T-helper 1 cell (primary cell): Measurements from ENCODE around the gene TFRC.
"Not testable (repeated sequence)": the region's sequence is repeated elsewhere in the genome, so short reads cannot be mapped to it uniquely, and the experiment has no call there.

Experiments used
- DNase-seq, 5 donors: peaks; one replicate each; pipeline ENCODE4 v3.0.0-alpha.2; 2012 to 2020
- total RNA-seq, 4 donors: gene quantifications; one replicate each; lab custom pipeline; 2026; lab: John Stamatoyannopoulos, UW

Gene TFRC
- total RNA-seq, result 254 to 360 (median 314) reads per million in 4 donors

DNA sequence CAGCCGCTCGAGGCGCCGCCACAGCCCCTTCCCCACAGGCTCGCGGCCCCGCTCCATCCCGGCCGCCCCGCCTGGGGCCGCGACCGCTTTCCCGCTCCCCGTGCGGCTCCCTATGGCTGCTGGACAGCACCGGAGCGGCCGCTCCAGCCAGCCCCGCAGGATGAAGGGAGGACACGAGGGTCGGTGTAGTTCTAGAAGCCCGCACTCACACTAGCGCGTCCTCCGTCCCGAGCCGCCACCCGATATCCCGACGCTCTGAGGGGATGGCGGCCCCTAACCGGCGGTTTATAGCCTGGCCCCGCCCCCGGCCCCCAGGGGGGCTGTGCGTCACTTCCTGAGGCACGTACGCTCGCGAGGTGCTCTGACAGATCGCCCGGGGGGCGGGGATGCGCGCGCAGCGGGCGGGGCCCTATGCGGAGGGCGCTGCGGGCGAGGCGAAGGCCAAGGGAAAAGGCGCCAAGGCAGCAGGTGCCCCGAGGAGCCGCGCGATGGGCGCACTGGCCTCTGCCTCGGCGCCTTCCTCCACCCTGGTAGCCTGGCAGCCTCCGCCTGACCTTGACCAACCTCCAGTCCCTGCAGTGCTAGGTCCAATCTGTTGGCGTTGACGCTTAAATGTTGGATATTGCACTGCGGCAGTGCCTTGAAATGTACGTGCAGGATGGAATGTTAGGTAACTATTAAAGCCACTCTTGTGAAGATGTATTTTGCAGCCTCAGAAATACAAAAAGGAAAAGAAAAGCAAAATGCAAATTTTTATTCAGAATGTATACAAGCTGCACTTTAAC, at the start of gene TFRC:
TFRC (minus strand) TSS at position 257 of the 785 bp plus-strand sequence. CDS start 4,991 bp downstream, outside the sequence.
- DNase-seq, result peak; percentile 93 to 98 (median 95)

DNA sequence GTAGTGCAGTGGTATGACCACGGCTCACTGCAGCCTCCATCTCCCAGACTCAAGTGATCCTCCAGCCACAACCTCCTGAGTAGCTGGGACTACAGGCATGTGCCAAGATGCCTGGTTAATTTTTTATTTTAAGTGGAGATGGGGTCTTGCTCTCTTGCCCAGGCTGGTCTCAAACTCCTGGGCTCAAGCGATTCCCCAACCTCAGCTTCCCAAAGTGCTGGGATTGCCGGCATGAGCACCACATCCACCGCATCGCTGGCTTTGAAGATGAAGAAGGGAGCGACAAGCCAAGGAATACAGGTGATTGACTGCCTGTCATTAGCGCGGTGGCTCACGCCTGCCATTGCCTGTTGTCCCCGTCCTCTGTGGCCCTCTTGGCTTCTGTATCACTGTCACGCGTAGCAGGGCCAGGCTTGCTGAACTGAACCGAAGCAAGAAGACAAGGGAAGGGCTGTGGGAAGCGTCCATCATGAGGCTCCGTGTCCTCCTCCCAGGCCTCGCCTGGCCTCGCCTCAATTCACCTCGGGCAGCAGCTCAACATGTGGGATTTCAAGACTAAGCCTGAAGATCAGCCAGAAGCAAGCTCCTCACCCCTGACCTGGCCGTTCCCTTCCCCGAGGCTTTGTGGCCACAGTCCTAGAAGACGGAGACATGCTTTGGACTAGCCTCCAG, 46.4 kb upstream of the TFRC start:
- DNase-seq, result no peak

DNA sequence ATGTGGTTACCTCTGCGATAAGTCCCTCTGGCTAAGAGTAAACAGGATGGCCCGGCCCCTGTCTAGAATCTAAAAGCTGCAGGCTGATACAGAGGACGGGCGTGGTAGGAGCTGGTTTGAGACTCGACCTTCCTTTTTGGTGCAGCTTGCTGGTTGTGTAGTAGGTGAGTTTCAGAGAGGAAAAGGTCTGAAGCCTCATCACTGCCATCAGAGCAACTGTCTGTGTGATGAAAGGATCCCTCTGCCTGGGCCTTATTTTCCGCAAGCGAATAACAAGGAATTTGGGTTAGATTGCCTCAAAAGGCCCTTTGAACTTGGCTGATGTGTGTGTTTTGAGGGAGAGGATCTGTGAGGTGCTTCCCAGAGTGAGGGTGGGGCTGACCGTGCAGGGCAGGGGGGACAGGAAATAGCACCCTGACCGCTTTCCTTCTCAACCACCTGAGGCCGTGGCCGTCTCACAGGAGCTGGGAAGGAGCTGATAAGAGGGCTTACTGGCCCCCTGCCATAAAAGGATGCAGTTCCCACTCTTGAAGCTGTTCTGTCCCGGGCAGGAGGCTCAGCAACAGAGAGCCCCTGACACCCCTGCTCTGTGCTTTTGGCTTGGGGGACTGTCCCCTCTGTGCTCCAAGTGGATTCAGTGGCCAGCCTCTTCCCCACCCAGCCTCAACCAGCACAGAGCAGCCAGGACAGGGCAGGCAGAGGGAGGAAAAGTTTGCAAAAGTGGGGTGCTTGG, 45.6 kb upstream of the TFRC start:
- peak in 3 of 5 donors; percentile 17 to 71 (median 19) for DNase-seq

DNA sequence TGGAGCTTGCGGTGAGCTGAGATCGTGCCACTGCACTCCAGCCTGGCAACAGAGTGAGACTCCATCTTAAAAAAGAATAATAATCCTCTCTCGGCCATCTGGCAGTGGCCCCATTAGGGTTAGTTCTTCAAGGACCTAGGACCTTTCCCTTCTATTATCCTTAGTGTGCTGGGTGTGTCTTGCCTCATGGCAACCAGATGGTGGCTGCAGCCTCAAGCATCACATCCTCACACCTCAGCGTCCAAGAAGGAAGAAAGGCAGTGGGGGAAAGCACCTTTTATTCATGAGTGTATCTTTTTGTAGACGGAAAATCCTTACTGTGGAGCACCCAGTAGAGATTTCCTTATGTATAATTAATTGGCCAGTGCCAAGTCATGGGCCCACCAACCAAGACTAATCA, 42.7 kb upstream of the TFRC start:
- no peak for DNase-seq

DNA sequence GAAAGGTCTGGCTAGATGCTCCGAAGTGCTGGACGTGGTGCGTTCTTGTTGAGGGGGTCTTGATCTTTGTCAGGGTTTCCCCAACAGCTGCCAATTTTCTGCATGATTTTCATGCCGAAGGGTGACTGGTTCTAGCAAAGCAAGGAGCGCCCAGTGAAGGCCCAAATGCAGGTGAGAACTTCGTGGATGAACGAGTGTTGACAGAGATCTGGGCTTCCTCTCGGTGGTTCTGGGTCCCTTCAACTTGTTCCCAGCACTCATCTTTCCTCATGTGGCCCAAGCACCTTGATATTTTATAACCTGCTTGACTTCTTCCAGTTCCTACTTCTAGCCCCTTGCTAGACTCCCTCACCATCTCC, 40.8 kb upstream of the TFRC start:
- no peak for DNase-seq

DNA sequence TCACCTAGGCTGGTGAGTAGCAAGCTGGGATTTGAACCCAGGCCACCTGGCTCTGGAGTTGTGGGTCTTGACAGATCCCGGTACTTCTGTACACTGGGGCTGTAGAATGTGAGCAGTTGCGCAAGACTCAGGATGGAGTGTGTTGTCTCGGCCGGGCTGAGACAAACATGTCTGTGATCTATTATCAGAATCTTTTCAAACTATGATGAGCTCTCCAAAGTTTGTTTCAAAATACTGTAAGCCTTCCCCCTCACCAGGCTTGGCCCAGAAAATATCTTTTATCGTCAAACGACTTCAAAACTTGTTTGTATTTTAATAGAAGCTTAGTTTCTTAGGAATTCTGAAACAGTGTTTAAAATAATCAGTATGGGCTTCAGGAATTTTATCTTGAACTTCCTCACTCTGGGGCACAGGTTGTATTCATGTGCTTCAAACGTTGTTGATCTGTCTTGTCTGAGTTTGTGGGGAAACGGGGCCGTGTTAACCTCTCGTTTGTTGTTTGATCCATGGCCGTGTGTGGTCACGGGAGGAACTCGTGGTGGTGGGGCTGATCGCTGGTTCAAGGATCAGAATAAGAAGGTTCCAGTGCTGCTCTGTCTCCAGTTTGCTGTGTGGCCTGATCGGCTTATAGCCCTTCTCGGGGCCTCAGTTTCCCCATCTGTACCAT, 40.3 kb upstream of the TFRC start:
- DNase-seq, result no peak

DNA sequence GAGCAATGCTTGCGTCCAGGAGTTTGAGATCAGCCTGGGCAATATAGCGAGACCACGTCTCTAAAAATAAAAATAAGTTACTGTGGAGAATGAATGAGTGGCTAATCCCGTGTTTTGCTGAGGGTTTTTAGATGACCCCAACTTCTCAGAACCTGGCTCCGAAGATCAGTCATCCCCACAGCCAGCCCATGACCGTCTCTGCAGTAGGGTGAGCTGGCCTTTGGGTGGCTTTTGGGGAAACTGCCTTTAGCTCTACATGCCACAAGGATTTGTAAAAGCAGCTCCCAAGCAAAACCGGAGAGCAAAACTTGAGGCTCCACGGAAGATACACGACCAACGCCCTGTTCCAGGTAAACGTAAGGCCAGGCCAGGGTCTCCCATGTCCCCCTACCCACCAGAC, 39.2 kb upstream of the TFRC start:
- DNase-seq, result no peak

DNA sequence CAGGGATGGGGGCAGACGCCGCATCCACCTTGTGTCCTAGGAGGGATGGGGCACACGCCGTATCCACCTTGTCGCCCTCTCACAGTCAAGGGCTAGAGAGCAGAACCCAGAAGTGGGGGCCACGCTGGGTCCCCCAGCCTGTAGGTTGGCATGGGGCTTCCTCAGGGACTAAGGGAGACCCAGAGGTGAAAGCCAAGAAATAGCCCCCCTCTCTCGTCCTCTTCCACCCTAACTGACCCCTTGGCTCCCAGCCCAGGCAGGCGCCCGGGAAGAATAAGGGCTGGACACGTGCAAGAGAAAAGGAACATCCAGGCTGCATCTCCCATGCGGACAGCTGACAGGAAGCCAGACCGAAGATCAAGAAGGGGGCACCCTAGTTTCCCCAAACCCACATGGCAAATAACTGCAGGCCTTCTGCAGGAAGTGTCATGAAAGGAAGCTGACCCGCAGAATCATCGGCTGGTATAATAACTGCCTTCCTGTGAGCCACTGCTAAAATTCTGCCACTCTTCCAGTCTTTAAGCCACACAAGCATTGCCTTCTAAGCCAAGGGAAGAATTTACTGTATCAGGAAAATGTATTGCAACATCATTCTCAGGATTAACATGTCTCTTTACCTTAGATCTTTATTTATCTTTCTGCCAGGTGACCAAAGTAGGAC, 38.5 kb upstream of the TFRC start:
- DNase-seq, result peak in 1 of 5 donors; percentile 74

DNA sequence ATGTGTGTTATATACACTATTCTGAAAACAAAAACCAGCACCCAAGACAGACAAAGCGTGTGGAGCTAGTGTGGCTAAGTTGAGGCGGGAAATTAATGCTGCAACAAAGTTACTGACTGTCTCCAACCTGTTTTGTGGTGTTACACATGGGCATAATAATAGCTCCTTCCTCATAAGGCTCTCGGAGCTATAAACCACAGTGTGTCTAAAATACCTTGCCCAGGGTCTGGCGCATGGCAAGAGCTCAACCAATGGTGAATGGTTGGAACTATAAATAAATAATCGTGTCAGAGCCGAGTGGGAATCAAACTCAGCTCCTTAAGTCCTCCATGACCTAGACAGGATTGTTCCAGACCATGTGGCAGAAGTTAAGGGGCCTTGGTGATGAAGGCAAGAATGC, 35.9 kb upstream of the TFRC start:
- DNase-seq, result no peak

DNA sequence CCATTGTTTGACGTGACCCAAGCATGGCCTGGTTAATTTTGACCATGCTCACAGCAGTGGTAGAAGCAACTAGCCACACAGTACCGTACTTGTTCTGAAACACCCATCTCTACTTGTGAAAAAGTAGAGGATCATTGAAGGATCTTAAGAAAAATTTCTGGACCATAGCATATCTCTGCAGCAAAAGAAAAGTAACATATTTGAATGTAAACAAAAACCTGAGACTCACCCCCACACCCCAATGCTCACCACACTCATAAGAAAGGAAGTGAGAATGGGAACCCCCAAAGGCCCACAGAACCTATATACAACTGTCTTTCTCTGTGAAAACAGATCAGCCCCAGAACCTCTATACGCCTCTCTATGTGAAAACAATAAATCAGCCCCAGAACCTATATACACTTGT, 33.8 kb upstream of the TFRC start:
- peak in 1 of 5 donors; percentile 45 for DNase-seq

DNA sequence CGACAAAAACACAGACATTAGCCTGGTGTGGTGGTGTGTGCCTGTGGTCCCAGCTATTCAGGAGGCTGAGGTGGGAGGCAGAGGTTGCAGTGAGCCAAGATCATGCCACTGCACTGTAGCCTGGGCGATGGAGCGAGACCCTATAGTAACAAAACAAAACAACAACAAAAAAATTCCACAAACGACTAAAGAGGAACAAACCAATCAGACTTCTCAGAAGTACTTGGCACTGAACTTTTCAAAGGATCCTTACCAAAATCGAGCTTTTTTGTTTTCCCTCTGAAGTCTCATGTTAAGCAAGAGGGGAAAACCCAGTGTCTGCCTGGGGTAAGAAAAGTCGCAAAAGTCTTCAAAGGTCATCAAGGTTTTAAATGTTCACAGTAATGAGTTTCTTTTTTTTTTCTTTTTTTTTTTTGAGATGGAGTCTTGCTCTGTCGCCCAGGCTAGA, 30.1 kb upstream of the TFRC start:
- peak in 1 of 5 donors; percentile 59 for DNase-seq

DNA sequence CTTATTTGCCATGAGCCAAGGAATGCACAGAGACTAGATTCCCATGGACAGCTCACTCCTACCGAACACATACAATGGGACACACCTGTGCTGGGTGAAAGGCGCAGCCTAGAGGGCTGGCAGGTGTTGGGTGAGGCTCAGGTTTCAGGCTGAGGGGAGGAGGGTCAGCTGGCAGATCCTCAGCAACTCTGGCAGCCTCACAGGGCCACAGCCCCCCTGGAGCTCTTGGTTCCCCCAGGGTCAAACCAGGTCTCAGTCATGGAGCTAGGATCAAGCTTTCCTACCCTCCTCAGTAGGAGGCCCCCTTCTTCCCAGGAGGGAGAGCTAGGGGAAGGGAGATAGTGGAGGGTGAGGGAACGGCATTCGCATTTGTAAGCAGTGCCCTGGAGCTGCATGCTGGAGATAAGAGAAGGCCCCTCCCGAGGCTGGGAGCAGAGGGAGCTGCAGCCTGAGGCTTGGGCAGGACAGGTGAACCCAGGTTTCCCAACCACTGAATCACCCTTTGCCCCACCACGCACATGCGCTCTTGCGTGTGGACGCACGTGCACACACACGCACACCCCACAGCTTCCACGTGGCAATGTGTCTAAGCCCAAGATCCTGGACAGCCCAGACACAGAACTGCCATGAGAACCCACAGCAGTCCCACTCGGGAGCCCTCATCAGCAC, 26.3 kb upstream of the TFRC start:
- DNase-seq, result no peak

DNA sequence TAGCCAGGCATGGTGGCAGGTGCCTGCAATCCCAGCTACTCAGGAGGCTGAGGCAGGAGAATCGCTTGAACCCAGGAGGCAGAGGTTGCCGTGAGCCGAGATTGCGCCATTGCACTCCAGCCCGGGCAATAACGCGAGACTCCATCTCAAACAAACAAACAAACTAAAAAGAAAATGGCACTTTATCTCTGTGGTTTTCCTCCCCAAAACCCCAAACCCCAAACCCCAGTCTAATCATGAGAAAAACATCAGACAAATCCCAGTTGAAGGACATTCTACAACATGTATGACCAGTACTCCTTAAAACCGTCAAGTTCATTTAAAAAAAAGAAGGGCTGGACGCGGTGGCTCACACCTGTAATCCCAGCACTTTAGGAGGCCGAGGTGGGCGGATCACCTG, 22.8 kb upstream of the TFRC start:
- not testable (repeated sequence) for DNase-seq

DNA sequence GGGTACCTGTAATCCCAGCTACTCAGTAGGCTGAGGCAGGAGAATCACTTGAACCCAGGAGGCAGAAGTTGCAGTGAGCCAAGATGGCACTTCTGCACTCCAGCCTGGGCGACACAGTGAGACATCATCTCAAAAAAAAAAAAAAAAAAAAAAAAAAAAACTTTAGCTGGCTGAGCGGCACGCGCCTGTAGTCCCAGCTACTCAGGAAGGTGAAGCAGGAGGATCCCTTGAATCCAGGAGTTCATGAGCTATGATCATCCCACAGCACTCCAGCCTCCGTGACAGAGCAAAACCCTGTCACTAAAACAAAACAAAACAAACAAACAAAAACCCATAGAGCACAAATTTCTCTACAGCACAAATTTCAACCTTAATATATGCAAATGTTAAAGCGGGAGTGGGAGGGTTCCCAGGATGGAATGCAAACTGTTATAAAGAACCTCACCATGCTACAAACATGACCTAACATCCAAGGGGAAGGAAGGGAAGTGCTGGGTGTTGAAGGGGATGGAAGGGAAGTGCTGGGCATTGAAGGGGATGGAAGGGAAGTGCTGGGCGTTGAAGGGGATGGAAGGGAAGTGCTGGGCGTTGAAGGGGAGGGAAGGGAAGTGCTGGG, 16.6 kb upstream of the TFRC start:
- DNase-seq, result not testable (repeated sequence)

DNA sequence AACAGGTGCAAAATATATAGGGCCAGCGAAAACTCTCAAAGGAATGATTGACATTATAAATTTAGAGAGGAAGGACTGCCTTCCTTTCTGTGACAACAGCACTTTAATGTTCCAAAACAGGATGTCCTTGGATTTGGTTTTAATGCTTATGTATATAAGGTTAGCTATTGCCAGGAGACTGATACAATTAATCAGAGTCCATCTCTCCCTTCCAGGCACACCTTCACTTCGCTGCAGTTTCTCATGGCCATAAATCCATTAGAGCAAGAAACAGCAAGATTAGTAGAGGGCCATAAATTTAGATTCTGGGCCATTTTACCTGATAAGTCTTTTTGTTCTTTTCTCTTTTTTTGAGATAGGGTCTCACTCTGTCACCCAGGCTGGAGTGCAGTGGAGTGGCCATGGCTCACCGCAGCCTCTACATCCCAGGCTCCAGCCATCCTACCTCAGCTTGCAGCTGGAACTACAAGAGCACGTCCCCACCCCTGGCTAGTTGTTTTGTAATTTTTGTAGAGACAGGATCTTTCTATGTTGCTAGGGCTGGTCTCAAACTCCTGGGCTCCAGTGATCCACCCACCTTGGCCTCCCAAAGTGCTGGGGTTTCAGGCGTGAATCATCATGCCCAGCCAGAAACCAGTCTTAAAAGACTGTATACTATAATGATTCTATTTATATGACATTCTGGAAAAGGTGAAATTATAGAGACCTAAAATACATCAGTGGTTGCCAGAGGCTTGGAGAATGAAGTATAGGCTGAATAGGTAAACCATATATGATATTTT, 15.7 kb upstream of the TFRC start:
- DNase-seq, result no peak

DNA sequence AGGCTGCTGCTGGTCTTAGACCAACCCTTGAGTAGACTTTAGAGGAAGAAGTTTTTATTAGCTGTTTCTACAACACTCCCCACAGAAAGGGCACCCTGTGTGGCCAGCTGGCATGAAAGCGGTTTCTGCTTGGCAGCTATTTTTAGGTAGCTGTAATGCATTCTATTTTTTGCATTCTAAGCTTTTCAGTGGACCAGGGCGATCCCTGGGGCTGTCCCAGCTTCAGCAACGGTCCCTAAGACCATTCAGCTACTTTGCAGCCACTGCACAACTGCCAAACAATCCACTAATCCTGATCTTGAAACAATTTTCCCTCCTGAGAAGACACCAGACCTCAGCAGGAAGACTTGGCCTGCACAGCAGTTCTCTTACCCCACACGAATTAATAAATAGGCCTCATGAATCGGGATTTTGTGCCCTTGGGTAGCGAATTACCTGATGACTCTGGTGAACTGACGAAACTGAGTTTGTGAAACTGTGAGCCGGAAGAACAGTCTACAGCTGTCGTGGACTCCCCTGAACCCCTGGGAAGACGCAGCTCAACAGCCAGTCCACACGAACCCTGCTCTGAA, 14.6 kb upstream of the TFRC start:
- DNase-seq, result no peak

DNA sequence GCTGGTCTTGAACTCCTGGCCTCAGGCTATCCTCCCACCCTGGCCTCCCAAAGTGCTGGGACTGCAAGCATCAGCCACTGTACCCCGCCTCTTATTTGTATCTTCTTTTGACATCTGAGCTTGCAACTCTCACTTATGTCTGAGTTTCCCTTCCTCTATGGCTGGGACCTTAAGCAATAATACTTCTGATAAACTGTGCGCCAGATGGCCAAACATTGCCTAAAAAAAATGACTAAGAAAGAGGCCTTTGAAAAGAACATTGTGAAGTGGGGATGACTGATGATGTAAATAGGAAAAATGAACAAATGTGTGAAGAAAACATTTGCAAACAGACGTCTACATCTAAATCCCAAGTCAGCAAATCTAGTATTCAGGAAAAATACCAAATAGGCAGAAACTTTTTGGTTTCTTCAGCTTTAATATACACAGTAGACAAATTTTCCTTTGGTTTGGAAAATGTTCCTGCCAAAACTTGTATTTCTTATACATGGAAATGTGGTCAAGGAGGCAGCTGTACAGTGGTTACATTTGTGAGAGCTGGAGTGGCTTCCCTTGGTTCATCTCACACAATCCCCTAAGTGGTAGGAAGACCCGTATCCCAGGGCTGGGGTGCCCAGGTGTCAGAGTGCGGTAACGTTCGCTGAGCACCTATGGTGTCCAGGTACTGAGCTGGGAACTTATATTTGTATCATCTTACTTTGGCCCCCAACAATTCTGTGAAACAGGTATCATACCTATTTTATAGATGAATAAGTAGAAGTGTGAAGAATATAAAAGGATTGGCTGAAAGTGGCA, 11.6 kb upstream of the TFRC start:
- no peak for DNase-seq

DNA sequence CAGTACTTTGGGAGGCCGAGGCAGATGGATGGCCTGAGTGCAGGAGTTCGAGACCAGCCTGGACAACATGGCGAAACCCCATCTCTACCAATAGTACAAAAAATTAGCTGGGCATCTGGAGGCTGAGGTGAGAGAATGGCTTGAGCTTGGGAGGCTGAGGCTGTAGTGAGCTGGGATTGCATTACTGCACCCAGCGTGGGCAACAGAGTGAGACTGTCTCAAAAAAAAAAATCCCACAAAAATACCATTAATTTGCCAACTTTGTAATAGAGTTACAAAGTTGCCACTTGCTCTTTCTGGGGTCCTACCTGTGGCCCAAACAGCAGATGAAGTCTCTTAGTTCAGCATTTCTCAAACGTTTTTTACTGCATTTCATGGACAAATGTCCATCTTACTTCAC, 6.0 kb upstream of the TFRC start:
- DNase-seq, result no peak

DNA sequence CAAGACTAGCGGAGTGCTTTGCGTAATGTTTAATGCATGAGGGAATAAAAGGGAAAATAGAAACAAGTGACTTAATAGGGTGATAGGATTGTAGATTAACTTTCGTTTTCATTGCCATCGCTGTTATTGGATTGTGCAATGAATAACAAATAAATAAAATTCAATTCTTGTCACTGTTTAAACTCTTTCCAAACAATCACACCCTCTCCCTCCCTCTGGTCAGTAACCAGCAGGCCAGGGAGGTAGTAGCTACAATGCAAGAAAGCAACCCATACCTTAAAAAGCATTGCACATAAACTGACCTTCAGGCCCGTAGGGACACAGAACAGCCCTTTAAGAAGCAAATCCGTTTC, 705 bp upstream of the TFRC start:
- DNase-seq, result no peak
